HS-27A (cell line): ENCODE data around the gene CFAP97D1.

ENCODE experiments used
- DNase-seq: peaks from one replicate; pipeline ENCODE4 v3.0.0-alpha.2; 2012; ENCODE audit warnings: low read depth, missing footprints

CFAP97D1 gene

GRCh38 chr17:43780135-43780534 lies at the start of gene CFAP97D1:
Gene CFAP97D1, plus strand, starts transcription at chr17:43780435. Its CDS starts 28 bp downstream, at chr17:43780463.
- no peak for DNase-seq

DNA sequence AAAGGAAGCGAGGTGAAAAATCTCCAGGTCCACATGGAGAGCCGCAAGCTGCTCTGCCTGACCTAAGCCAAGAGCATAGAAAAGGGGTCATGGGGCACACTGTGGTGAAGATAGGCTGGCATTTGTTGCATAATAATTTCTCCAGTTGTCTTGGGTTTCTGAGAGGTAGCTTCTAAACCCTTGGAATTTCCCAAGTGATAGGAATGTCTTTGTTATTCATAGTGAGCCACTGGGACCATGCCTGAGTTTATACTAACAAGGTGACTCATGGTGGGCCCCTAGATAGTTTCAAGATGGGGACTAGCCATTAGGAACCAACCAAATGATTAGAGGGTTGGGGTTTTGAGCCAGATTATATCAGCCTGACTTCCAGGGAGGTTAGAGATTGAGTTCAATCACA lies 47.3 kb upstream of the CFAP97D1 start:
- peak; percentile 75 for DNase-seq

DNA sequence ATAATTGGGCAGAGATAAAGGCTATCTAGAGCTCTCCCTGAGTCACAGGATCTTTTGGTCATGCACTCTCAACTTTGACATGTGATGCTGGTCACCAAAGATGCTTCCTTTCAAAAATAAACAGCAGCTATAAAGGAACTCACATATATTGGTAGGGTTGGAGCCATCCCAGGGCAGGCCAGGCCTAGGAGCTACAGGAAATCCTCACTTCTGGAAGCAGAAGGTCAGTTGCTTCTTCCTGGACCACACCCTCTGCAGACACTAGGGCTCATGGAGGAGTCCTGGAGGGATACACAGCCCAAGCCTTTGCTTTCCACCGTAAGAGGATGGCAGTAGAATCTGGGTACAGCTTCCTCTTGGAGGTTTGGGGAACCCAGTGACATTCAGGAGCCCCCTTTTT lies 46.3 kb upstream of the CFAP97D1 start:
- DNase-seq = no peak

GRCh38 chr17:43734376-43734775 lies 45.9 kb upstream of the CFAP97D1 start:
- no peak for DNase-seq

DNA sequence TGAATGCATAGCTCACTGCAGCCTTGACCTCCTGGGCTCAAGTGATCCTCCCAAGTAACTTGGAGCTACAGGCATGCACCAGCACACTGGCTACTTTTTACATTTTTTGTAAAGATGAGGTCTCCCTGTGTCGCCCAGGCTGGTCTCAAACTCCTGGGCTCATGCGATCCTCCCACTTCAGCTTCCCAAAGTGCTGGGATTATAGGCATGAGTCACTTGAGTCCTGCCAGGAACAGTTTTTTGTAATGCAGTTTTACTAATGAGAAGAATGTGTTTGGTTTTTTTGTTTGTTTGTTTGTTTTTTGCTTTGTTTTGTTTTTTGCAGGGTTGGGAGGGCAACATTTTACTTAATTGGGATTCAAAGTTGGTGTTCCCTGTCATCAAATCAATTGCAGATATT lies 43.8 kb upstream of the CFAP97D1 start:
- no peak for DNase-seq

DNA sequence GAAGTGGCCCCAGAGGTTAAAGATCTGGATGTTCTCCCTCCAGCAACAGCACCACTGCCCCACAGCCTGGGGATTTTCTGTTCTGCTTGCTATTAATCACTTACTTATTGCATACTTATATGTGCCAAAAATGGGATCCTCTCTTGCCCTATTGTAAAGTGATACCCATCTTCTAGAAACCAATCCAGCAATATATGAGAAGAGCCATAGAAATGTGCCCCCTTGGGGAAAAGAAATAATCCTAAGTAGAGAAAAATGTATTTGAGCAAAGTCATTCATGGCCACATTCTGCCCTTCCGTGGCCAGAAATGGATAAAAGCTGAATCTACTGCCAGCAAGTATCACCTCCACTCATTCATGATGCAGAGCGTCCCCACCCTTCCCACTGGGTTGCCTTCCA lies 42.5 kb upstream of the CFAP97D1 start:
- no peak for DNase-seq

GRCh38 chr17:43740541-43740940 lies 39.7 kb upstream of the CFAP97D1 start:
- no peak for DNase-seq

GRCh38 chr17:43741636-43742035 lies 38.6 kb upstream of the CFAP97D1 start:
- DNase-seq = no peak

DNA sequence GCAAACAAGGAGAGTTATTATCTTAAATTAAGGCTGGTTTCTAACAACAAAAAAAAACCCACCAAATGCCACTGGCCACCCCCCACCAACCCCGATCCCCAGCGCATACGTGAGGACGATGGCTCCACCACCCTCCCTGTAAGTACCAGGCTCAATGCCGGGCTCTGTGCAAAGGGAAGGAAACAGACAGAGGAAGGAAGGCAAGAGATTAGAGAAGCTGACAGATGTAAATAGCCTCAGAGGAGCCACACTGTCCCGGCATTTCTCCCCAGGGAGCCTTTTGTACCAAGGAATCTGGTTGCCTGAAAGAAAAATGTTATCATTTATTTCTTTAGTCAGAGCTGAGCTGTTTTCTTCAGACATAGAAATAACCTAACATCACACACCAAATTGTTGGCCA lies 34.7 kb upstream of the CFAP97D1 start:
- no peak for DNase-seq

DNA sequence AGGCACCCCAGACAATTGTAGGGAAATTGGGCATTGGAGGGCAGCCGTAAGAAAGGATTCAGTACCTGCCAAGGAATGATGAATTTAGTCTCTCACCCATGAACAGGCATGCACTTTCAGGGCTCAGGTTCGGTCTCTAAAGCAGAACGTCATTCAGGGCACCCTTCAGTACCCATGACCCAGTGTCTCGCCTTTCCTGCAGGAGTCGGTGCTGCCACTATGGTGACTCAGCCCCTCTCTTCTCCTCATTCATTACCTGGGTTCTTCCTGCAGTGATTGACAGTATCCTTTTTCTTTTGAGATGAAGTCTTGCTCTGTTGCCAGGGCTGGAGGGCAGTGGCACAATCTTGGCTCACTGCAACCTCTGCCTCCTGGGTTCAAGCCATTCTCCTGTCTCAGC lies 30.1 kb upstream of the CFAP97D1 start:
- no peak for DNase-seq

- no peak for DNase-seq
Measured at GRCh38 chr17:43753493-43754129, 26.6 kb upstream of the CFAP97D1 start.

DNA sequence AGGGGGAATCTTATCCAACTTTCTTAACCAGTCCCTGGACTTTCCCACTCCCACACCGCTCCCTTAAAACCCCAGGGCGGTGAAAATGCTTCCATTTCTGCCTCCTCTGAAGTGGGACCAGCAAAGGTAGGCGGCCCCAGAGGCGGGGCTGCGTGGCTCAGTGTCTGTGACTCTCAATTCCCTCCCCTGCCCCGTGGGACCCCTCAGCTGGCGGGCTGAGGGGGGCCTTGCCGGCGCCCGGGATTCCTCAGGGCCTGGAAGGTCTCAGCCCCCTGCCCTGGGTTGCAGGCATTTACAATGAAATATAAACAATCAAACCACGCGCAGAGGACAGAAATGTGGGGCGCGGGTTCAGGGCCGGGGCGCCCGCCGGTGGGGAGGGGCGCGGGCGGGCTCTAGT lies 25.3 kb upstream of the CFAP97D1 start:
- no peak for DNase-seq

GRCh38 chr17:43755389-43755875 lies 24.8 kb upstream of the CFAP97D1 start:
- no peak for DNase-seq

DNA sequence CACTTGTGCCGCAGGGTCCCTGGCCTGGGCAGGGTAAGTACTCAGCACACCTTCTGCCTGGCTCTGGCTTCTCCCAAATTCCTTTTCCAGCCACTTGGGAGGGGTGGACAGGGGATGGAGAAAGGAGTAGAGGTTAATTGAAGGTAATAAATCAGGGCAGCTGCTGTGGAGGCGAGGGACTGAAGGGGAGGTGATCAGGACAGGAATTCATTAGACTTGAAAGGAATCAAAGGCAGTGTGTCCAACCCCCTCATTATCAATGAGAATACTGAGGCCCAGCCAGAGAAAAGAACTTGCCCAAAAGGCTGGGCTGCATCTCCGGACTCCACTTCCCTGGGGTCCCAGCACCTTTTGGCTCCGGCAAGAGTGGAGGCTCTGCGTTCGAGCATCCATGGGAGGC lies 24.0 kb upstream of the CFAP97D1 start:
- no peak for DNase-seq

DNA sequence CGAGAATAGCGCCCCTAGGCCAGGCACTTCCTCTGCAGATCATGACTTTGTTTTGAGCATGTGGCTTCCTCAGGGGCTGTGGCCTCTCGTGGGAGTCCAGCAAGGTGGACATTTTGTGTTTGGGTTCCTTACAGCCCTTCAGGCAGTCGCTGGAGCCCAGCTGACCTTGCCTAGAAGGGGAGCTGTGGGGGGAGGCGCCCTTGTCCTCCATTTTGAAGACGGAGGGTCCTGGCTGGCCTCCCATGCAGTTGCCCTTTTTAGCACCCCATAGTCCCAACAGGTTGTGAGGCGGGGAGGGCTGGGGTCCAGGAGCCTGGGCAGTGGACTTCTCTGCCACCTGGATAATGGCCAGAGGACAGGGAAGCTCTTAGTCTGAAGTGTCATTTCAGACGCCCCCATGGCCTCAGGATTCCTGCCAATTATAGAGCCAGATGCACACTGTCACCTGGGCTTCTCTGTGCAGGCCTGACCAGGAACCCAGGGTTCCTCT lies 23.0 kb upstream of the CFAP97D1 start:
- DNase-seq = no peak

DNA sequence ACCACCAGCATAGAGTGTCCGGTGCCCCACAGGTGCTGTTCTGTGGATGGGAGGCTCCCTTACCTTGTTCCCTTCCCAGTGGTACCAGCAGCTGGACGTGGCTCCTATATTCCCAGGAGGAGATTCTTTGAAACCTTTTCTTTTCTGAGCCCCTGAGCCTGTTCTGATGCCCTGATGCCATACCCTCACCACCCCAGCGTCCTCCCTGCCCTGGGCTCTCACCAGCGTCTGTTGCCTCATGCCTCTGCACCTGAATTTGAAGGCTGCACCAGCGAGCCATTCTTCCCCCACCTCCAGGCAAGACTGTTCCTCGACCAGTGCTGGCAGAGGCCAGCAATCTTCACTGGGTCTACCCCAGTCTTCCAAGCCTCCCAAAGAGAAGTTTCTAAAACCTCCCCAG lies 22.1 kb upstream of the CFAP97D1 start:
- DNase-seq = no peak

DNA sequence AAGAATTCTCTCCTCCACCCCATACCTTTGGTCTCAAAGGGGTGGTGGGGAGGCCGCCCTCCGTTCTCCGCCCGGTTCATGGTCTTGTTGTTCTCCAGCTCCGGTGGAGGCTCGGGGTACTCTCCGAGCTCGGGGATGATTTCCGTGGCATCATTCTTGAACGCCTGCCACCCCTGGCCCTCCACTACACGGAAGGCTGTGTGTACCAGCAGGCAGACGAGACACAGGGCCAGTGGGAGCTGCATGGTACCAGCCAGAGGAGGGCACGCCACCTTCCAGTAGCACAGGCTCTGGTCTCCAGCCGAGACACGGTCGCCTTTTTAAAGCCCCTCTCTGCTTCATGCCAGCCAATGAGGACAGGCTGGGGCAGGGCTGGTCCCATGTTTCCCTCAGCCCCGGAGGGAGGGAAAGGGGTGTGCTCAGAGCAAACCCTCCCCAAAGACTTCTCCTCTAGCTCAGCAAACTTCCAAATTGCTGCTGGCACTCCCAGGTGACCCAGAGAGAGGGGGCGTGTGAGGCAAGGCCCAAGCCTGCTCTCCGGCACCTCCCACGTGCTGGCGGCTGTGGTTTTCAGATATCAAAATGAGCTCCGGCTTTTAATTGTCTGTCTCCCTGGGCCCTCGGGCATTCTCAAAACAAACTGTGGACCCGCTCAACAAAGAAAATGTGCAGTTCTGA lies 21.6 kb upstream of the CFAP97D1 start, which contains the start of gene SOST:
Gene SOST (minus strand): TSS at position 295 of the 678 bp plus-strand sequence. CDS start 50 bp downstream, at position 245.
- no peak for DNase-seq

GRCh38 chr17:43759836-43760235 lies 20.4 kb upstream of the CFAP97D1 start:
- no peak for DNase-seq

- DNase-seq = peak; percentile 63
Measured at GRCh38 chr17:43760254-43760852, 19.9 kb upstream of the CFAP97D1 start.

GRCh38 chr17:43766413-43767052 lies 13.7 kb upstream of the CFAP97D1 start:
- DNase-seq = no peak

GRCh38 chr17:43767053-43767712 lies 13.1 kb upstream of the CFAP97D1 start:
- DNase-seq = no peak

DNA sequence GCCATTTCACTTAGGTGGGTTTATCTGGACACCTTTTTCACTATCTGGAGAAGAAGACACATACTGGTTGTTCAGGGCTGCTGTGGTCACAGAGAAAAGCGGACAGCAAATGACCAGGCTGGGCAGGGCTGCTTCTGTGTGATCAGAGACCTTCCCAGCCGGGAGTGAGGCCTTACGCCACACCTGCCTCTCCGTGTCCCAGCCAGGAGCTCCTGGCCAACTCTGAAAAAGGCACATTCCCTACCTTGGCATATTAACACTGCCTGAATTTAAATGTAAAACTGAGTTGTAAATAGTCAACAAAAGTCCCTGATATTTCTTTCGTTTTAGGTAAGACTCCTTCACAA lies 12.5 kb upstream of the CFAP97D1 start:
- no peak for DNase-seq
